NOMO-1 (cell line): ENCODE results near the gene ANKHD1.
"Not testable (repeated sequence)": the region's sequence is repeated elsewhere in the genome, so short reads cannot be mapped to it uniquely, and the experiment has no call there.

Experiments used
- DNase-seq, 2 experiments: peaks; one replicate each; lab custom pipeline; 2025; ENCODE audit not compliant: unreplicated experiment in 2 of 2; lab: John Stamatoyannopoulos, UW

Gene ANKHD1

DNA sequence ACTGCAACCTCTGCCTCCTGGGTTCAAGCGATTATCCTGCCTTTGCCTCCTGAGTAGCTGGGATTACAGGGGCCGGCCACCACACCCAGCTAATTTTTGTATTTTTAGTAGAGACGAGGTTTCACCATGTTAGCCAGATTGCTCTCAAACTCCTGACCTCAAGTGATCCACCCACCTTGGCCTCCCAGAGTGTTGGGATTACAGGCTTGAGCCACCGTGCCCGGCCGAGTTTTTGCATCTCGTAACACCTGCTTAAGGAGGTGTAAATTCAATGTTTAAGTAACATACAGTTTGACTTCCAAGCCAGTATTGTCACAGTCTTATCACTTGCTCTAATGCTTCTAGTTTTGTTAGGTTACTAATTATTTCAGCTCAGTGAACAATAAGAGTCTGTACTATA is 19.7 kb downstream of the ANKHD1 start:
- not testable (repeated sequence) for DNase-seq

DNA sequence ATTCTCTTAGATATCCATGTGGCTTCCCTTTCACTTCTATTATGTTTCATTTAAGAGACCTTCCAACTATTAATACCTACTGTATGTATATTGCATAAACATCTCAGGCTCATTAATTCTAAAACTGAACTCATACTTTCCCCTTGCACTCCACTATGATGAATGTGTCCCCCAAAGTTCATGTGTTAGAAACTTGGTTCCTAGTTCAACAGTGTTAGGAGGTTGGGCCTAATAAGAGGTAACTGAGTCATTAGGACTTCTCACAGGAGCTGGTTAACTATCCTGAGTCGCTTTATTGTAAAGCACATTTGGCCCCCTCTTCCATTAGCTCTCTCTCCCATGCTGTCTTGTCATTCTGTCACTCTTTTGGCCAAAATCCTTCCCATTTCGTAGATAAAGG is 22.0 kb downstream of the ANKHD1 start:
- DNase-seq: no peak

DNA sequence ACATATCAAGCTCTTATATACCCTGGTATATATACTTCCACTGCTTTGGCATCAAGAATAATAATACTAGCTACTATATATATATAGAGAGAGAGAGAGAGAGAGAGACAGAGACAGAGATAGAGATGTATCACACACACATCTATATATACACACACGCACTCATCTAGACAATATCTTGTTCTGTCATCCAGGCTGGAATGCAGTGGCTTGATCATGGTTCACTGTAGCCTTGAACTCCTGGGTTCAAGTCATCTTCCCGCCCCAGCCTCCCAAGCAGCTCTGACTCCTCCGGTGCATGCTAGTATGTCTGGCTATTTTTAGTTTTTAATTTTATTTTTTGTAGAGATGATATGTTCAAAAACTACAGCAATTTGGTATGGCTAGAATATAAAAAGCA is 22.5 kb downstream of the ANKHD1 start:
- no peak for DNase-seq

DNA sequence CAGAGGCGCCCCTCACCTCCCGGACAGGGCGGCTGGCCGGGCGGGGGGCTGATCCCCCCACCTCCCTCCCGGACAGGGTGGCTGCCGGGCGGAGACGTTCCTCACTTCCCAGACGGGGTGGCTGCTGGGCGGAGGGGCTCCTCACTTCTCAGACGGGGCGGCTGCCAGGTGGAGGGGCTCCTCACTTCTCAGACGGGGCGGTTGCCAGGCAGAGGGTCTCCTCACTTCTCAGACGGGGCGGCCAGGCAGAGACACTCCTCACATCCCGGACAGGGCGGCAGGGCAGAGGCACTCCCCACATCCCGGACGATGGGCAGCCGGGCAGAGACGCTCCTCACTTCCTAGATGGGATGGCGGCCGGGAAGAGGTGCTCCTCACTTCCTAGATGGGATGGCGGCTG is 26.1 kb downstream of the ANKHD1 start:
- DNase-seq: not testable (repeated sequence)

DNA sequence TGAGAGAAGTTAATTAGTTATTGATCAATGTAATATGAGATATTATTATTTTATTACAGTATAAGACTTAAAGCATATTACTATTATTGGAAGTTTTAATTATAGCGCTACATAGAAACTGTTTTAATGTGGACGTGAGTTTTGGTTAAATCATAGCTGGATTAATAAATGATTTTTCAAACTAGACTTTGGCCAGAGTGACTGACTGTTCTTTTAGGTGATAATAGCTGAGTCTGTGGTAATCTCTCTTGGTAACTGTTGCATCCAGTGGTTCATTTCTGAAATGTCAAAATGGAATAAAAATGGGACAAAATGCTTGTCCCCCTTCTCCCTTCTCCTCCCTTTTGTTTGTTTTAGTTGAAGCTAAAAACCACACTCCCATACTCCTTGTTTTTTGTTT is 28.1 kb downstream of the ANKHD1 start:
- no peak for DNase-seq

DNA sequence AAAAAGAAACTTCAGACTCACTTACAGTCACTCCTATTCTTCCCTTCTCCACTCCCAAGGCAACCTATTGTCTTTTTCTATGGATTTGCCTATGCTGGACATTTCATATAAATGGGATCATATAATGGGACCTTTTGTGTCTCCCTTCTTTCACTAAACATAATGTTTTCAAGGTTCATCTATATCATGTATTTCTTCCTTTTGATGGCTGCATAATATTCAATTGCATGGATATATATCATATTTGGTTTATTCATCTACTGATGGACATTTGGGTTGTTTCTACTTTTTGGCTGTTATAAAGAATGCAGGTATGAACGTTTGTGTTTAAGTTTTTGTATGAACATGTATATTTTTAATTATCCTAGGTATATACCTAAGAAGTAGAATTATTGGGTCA is 30.6 kb downstream of the ANKHD1 start:
- DNase-seq: no peak

DNA sequence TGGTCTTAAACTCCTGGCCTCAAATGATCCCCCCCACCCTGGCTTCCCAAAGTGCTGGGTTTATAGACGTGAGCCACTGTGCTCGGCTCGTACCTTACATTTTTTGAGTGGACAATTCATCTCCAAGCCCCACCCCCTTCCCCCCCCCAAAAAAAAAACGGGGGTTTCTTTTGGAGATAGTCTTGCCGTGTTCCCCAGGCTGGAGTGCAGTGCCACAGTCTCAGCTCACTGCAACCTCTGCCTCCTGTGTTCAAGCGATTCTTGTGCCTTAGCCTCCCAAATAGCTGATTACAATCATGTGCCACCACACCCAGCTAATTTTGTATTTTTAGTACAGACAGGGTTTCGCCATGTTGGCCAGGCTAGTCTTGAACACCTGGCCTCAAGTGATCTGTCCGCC is 31.3 kb downstream of the ANKHD1 start:
- no peak for DNase-seq

DNA sequence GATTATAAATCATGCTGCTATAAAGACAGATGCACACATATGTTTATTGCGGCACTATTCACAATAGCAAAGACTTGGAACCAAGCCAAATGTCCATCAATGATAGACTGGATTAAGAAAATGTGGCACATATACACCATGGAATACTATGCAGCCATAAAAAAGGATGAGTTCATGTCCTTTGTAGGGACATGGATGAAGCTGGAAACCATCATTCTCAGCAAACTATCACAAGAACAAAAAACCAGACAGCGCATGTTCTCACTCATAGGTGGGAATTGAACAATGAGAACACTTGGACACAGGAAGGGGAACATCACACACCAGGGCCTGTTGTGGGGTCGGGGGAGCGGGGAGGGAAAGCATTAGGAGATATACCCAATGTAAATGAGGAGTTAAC is 55.7 kb downstream of the ANKHD1 start:
- DNase-seq: not testable (repeated sequence)

DNA sequence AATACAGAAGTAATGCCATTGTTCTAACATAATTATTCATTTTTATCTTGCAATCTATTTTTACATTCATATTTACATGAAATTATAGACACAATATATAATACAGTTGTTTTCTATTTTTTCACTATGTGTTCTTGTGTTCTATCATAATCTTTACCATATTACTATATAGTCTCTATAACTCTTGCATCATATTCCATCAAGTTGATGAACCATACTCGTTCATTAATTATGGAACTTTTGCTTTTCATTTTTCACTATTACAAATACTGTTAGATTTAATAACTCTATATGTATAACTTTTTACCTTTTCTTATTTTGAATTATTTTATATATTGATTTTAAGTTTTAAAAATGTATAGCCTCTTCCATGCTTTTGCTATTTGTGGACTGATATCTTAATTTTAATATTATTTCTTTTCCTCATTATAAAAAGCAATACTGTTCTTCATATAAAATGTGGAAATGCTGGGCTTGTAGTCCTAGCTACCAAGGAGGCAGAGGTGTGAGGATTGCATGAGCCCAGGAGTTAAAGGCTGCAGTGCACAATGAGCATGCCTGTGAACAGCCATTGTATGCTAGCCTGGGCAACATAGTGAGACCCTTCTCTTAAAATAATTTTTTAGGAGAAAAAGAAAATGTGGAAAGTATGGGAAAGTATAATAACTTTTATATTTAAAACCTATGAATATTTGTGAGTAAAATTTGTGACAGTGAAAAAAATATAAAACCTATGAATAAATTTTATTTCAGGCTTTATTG is 65.5 kb downstream of the ANKHD1 start:
- DNase-seq: no peak

DNA sequence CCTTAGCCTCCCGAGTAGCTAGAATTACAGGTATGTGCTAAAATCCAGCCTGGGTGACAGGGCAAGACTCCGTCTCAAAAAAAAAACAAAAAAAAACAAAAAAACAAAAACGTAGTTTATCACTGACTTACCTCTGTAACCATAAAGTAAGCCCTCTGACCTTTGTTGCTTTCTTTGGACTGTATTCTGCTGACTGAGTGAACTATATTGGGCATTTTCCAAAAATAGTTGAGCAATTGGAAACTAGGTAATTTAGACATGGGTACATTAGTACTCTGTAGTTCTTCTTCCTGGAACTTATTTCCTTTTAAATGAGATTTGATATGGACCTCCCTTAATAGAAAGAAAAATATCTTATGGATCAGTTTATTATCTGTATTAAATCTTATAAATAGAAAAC is 66.6 kb downstream of the ANKHD1 start:
- no peak for DNase-seq

DNA sequence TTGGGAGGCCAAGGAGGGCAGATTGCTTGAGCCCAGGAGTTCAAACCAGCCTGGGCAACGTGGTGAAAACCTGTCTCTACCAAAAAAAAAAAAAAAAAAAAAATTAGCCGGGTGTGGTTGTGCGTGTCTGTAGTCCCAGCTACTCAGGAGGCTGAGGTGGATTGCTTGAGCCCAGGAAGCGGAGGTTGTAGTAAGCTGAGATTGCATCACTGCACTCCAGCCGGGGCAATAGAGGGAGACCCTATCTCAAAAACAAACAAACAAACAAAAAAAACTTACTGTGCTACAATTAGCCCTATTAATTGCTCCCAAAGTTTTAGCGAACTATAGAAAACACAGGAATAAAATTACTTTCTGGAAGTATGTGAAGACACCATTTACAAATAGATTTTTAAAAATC is 67.6 kb downstream of the ANKHD1 start:
- no peak for DNase-seq

DNA sequence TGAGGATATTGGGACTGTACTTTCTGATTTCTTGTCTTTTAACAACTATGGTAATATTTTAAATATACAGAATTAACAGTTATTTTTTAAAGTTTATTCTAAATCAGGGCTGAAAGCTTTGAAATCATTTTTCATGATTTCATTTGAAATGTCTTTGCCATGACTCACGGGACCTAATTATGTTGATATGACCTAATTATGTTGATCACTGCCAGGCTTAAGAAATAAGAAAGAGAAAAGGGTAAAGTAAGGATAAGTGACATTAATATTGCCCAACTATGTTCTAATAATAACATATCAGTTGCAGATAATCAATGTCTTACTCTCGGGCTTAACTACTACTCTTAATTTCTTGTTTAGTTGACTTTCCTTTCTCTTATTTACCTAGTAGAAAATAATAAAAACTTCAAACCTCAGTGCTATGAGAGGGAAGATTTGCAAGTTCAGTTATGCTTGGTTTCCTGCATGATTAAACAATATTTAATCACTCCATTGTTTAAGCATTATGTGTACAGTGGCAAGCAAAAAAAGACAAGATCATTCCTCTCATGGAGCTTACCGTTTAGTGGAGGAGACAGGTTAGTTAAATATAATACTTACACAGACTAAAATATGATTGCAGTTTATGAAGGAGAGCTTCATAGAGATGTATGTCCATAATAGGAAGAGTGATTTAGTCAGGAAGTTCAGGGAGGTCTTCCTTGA is 78.8 kb downstream of the ANKHD1 start:
- no peak for DNase-seq

DNA sequence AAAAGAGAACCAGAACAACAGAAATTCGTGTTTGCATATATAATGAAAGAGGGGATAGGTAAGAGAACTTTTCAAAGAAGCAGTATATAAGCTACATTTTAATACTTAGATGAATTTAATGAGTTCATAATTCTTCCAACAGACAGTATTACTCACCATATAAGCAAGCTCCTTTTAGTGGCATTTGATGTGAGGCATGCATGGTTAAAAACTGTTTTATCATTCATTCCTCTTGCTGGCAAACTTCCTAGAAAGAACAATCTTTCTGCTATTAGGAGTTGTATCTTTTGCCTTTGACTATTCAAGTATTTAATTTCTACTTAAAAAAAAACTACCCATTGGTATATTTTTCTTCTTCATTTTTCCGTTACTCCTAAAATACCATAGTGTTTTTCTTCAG is 80.1 kb downstream of the ANKHD1 start:
- DNase-seq: no peak

DNA sequence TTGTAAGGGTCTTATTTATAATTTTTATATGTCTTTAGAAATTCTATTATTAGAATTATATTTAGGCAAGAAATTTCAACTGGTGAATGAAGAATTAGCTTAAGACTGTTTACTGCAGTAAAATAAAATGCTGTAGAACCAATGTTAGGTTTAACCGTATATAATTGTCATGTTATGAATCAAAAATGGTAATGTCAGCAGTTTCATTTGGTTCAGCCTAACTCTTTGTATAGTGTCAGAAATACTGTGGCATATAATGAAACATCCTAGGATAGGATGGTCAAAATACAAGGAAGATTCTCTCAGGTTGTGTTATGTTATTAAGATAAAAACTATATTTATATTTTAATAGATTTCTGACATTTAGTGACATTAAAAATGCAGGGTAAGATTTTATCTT is 81.4 kb downstream of the ANKHD1 start:
- no peak for DNase-seq

DNA sequence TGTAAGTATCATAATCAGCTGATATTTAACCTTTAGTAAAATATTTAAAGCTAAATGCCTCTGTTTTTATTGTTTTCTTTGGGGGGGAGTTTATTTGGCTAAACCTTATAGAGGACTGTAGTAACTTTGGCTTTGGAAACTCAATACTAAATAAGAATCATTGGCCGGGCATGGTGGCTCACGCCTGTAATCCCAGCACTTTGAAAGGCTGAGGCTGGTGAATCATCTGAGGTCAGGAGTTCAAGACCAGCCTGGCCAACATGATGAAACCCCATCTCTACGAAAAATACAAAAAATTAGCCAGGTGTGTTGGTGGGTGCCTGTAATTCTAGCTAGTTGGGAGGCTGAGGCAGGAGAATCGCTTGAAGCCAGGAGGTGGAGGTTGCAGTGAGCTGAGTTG is 86.5 kb downstream of the ANKHD1 start:
- not testable (repeated sequence) for DNase-seq

DNA sequence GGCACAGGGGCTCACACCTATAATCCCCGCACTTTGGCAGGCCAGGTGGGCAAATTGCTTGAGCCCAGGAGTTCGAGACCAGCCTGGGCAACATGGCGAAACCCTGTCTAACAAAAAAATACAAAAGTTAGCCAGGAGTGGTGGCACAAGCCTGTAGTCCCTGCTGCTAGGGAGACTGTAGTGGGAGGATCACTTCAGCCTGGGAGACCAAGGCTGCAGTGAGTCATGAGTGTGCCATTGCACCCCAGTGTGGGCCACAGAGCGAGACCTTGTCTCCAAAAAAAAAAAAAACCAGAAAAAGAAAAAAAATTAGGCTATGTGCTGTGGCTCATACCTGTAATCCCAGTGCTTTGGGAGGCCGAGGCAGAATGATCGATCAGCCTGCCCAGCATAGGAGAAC is 87.3 kb downstream of the ANKHD1 start:
- no peak for DNase-seq

DNA sequence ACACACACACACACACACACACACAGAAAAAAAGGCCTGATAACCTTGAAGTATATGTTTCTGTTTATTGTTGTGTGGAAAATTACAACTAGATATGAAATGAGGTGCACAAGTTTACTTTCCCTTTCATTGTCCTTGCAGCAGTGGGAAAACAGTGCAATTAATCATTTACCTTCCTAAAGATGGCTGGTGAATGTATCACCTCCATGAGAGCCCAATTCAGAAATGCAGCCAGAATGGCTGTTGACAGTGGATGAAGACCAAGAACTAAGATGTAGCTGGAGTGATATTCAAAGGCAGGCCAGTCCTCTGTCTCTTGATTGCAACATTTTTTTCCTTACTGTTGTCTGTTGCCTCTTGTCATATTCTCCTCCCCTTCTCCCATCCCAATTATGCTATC is 96.3 kb downstream of the ANKHD1 start:
- no peak for DNase-seq

DNA sequence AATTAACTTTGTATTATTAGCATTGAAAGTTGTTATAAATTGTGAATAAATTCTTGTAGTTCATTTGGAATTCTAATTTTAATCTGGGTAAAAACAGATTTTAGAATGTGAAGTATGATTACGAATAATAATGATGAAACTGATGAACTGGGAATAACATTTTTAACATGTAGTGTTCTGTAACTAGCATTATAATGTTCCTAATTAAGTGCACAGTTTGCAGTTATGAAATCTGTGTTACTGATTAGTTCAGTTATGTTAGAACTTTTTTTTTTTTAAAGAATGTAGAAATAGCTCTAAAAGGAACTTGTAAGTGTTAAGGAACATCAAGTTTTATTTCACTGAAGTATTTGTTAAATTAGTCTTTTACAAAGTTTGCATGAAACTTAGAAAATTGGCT is 97.0 kb downstream of the ANKHD1 start:
- DNase-seq: no peak

DNA sequence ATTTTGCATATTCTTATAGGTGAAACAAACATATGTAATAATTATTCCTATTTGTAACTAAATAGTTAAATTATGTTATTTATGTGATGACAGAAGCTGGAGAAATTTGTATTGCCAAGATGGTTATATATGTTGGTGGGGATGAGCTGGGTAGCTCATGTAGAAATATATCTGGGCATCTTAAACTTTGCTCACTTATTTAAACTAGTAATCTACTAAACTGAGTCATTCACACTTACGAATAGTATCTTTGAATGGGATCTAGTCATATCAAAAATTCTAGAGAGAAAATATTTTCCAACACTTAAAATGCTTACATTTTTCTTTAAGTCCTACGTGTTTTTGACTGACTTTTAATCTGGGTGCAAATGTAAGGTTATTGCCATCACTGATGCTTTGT is 101.2 kb downstream of the ANKHD1 start:
- no peak for DNase-seq

DNA sequence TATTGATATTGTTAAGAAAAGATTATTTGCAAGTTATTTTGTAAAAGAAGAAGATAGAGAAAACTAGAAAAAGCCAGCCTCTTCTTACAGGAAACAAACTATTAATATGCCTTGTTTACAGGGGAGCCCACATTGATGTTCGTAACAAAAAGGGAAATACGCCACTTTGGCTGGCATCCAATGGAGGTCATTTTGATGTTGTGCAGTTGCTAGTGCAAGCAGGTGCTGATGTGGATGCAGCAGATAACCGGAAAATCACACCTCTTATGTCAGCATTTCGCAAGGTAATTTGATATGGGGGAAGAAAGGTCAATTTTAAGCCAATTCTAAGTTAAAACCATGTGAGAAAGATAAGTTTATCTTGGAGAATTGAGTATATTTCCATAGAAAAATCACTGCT is 108.3 kb downstream of the ANKHD1 start:
- DNase-seq: no peak

DNA sequence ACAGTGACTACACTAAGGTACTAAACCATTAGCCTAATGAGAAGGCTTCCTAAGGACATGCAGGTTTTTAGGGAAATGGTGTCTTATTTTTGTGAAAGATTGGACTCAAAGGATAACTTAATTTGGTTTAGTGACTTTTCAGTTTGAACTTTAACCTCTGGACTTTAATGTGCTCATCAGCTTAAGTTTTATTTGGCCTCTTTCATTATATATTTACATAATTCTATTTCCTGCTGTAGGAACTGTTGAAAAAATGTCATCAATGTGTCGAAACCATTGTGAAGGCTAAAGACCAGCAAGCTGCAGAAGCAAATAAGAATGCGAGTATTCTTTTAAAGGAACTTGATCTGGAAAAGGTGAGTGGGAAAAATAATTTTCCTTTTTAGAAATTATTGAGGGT is 111.5 kb downstream of the ANKHD1 start:
- no peak for DNase-seq

DNA sequence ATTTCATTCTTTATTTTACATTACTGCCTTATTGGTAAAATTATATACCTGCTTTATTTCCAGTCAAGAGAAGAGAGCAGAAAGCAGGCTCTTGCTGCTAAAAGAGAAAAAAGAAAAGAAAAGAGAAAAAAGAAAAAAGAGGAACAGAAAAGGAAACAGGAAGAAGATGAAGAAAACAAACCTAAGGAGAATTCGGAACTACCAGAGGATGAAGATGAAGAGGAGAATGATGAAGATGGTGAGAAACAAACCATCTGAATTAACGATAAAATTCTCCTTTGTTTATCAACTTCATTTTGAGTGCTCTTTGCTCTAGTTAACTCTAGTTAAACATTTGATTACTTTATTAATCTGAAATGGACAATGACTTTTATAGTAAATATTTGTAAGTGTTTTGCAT is 122.4 kb downstream of the ANKHD1 start:
- no peak for DNase-seq

DNA sequence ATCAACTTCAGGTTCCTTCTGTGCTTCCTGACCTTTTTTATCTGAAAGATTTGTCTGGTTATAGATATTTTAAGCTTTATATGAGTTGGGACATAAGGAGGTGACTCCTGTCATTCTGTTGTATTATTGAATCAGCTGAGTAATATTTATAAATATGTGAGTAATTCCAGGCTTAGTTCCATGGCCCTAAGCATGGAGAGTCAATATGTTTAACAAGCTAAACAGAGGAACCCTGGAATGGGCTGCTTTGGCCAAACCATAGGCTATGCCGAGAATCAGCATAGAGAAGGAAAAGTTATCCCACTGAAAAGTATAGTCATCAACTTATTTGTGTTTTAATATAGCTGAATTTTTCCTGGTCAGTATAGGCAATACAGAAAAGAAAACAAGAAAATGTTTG is 138.6 kb downstream of the ANKHD1 start:
- DNase-seq: no peak
